Nephron progenitor cell (in vitro differentiated cells): Measurements from ENCODE around the gene EIF3K.

ENCODE experiments used
- DNase-seq: peaks from one replicate; pipeline ENCODE4 v3.0.0; 2021
- H3K27ac Mint-ChIP-seq: 2 replicates; pipeline ENCODE4 v1.8.0; 2021; ENCODE audit warnings: mild to moderate bottlenecking, moderate library complexity, mixed read lengths
- H3K27me3 Mint-ChIP-seq: 2 replicates; pipeline ENCODE4 v1.8.0; 2021; ENCODE audit warnings: mild to moderate bottlenecking, low read depth, mixed read lengths; ENCODE audit not compliant: poor library complexity
- H3K36me3 Mint-ChIP-seq: 2 replicates; pipeline ENCODE4 v1.8.0; 2021; ENCODE audit warnings: low read depth, mixed read lengths
- H3K4me1 Mint-ChIP-seq: 2 replicates; pipeline ENCODE4 v1.8.0; 2021; ENCODE audit warnings: mixed read lengths
- H3K4me3 Mint-ChIP-seq: 2 replicates; pipeline ENCODE4 v1.8.0; 2021; ENCODE audit warnings: mild to moderate bottlenecking, moderate library complexity, mixed read lengths
- H3K9me3 Mint-ChIP-seq: 2 replicates; pipeline ENCODE4 v1.8.0; 2021; ENCODE audit warnings: mild to moderate bottlenecking, moderate library complexity, mixed read lengths
- TF ChIP-seq, protein P1 (sequence below): fragments of 200-600 bp; sonication (generic); IDR thresholded peaks from 2 replicates; pipeline ENCODE4 v1.5.0; 2021; ENCODE audit warnings: antibody characterized with exemption

Gene EIF3K

DNA sequence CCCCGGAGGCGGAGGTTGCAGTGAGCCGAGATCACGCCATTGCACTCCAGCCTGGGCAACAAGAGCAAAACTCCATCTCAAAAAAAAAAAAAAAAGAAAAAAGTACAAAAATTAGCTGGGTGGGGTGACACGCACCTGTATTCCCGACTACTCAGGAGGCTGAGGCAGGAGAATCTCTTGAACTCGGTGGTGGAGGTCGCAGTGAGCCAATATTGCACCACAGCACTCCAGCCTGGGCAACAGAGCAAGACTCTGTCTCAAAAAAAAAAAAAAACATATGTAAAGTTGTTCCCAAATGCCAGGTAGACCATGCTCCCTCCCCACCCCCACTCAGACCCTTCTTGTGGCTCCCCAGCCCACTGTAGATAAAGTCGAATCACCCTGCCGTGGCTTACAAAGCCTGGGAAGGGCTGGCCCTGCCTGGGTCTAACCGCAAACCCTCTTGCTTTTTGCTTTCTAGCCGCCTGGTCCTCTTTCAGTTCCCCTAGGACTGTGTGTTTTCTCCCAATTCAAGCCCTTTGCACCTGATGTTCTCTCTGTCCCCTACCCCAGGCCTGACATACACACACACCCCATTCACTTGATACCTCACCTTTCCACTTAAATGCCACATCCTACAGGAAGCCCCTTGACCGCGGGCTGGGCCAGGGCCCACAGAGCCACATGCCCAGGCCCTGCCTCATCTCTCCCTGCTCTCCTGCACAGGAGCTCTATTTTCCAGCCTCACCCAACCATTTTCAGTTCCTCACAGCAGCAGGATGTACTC lies 35.6 kb upstream of the EIF3K start:
- Mint-ChIP-seq H3K9me3 (no peaks in the 10 kb centered on the region), H3K27ac (peak overlapping the region; percentile 2), H3K4me1 (no peaks in the 10 kb centered on the region), H3K27me3 (peaks cover 2% of the 10 kb centered on the region), H3K36me3 (peaks cover 5% of the 10 kb centered on the region), H3K4me3 (no peak overlapping the region)
- DNase-seq = no peak
- TF ChIP-seq, protein P1, sequence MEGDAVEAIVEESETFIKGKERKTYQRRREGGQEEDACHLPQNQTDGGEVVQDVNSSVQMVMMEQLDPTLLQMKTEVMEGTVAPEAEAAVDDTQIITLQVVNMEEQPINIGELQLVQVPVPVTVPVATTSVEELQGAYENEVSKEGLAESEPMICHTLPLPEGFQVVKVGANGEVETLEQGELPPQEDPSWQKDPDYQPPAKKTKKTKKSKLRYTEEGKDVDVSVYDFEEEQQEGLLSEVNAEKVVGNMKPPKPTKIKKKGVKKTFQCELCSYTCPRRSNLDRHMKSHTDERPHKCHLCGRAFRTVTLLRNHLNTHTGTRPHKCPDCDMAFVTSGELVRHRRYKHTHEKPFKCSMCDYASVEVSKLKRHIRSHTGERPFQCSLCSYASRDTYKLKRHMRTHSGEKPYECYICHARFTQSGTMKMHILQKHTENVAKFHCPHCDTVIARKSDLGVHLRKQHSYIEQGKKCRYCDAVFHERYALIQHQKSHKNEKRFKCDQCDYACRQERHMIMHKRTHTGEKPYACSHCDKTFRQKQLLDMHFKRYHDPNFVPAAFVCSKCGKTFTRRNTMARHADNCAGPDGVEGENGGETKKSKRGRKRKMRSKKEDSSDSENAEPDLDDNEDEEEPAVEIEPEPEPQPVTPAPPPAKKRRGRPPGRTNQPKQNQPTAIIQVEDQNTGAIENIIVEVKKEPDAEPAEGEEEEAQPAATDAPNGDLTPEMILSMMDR = no peak

DNA sequence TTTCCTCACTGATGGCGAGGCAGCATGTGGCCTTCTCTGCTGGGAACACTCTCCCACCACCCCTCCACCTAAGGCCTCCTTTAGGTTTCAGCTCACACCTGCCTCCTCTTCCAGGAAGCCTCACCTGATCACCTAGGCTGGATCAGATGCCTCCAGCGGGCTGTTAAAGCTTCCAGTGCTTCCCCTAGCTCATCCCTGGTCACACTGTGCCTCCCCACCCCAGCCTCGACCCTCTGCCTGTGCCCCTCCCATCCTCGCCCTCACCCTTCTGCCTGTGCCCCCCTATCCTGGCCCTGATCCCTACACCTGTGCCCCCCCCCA lies 35.0 kb upstream of the EIF3K start:
- Mint-ChIP-seq H3K4me1 (no peaks in the 10 kb centered on the region), H3K27ac (no peak overlapping the region), H3K9me3 (no peaks in the 10 kb centered on the region), H3K27me3 (peaks cover 2% of the 10 kb centered on the region), H3K4me3 (no peak overlapping the region), H3K36me3 (peaks cover 5% of the 10 kb centered on the region)
- no peak for DNase-seq
- TF ChIP-seq, protein P1 = no peak

DNA sequence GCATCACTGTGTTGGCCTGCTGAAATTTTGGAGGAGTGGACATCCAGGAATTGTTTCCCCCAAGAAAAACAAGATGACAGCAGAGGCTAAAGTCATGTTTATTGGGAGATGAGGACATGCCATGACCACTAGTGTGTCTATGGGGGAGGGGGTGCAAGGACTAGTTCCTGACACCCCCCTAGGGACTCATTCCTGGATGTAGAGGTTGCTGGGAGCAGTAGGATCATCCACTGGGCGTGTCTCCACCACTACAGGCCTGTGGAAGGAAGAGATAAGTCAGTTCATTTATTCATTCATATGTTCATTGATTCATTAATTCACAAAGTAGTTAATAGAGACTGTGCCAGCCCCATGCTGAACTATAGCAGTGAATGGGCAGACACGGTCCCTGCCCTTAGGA lies 31.4 kb upstream of the EIF3K start:
- Mint-ChIP-seq H3K4me1 (no peaks in the 10 kb centered on the region), H3K4me3 (no peak overlapping the region), H3K9me3 (no peaks in the 10 kb centered on the region), H3K36me3 (peaks cover 5% of the 10 kb centered on the region), H3K27ac (no peak overlapping the region), H3K27me3 (peaks cover 2% of the 10 kb centered on the region)
- TF ChIP-seq, protein P1 = no peak
- no peak for DNase-seq

DNA sequence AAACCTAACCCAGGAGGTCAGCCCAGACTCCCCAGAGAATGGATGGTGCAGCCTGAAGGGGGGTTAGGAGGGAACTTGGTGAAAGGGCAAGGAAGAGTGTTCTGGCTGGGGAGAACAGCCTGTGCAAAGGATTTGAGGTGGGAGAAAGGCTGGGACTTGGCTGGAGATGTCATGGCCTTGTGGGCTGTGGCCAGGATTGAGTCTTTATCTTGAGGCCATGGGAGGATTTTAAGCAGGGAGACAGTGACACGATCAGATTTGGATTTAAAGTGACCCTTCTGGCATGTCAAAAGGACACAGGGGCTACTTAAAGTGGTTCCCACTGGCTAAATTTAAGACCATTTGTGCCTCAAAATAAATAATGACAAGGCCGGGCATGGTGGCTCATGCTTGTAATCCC lies 30.9 kb upstream of the EIF3K start:
- Mint-ChIP-seq H3K27me3 (peaks cover 2% of the 10 kb centered on the region), H3K9me3 (no peaks in the 10 kb centered on the region), H3K36me3 (peaks cover 5% of the 10 kb centered on the region), H3K4me3 (no peak overlapping the region), H3K4me1 (no peaks in the 10 kb centered on the region), H3K27ac (no peak overlapping the region)
- no peak for DNase-seq
- TF ChIP-seq, protein P1 = no peak

DNA sequence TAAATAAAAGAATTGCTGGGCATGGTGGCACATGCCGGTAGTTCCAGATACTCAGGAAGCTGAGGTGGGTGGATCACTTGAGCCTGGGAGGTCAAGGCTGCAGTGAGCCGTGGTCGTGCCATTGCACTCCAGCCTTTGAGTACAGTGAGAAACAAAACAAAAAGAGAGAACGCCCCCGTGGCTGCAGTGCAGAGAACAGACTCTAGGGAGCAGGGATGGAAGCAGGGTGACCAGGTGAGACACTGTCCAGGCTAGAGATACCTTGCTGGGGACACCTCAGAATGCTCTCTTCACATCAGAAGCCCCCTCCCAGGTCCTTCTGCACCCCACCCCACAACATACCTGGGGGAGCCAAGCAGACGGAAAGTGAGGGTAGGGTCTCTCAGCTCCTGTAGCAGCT lies 26.0 kb upstream of the EIF3K start:
- Mint-ChIP-seq H3K4me1 (peaks cover 12% of the 10 kb centered on the region), H3K9me3 (no peaks in the 10 kb centered on the region), H3K27ac (no peak overlapping the region), H3K4me3 (no peak overlapping the region), H3K27me3 (peaks cover 8% of the 10 kb centered on the region), H3K36me3 (no peaks in the 10 kb centered on the region)
- DNase-seq = no peak
- TF ChIP-seq, protein P1 = no peak
